Measurements from ENCODE around the gene IFT57. TPM values are rescaled to one million over a fixed set of nuclear protein-coding genes. Genes with fewer than 3 reads are reported as not detected.

The IFT57 gene
- total and polyA plus RNA-seq, 9 of the 15 experiments (the other 6 are each of a cell fraction or from before 2014, with no cell fraction given): 1.5 to 20.1 (median 9.9) TPM

- no peak overlapping the region for H3K4me2 ChIP-seq (ENCODE audit: insufficient read depth, low read length)
- H3K4me1 ChIP-seq (replicated peaks in 1 of 2; ENCODE audit: control insufficient read depth in 2 of 2, insufficient read depth in 2 of 2, low read length in 2 of 2): peaks cover 11 to 30% of the 10 kb centered on the region in 2 experiments
- H3K27ac ChIP-seq (ENCODE audit: extremely low read depth, low read depth, low read length): no peak overlapping the region
- peak in 3 of 4 experiments; percentile 15 to 65 (median 45) for DNase-seq (ENCODE audit: extremely low read depth in 1 of 4, low spot score in 3 of 4)
- TF ChIP-seq ATF3 (IDR thresholded peaks at IDR 0.05) (peak; percentile 67), ATF3 (CRISPR knock-in tag; conservative IDR thresholded peaks at IDR 0.05) (no peak), E2F6 (IDR thresholded peaks at IDR 0.05; ENCODE audit: borderline replicate concordance in 1 of 2, extremely low read depth in 1 of 2, insufficient read depth in 1 of 2, insufficient read length in 1 of 2, low read depth in 1 of 2, low read length in 1 of 2, poor library complexity in 1 of 2, severe bottlenecking in 1 of 2) (no peak), FOSL1 (tag; conservative IDR thresholded peaks at IDR 0.05) (peak; percentile 69), JUND (IDR thresholded peaks at IDR 0.05; ENCODE audit: borderline replicate concordance, low read depth, low read length) (peak; percentile 89), JUND (tag; IDR thresholded peaks at IDR 0.05; ENCODE audit: borderline replicate concordance, low read depth, low read length) (peak; percentile 68; the same call in 1 of the 3 replicates), HMBOX1 (IDR thresholded peaks at IDR 0.05) (peak; percentile 46; the same call in 1 of the 2 replicates), C11orf30 (IDR thresholded peaks at IDR 0.05; ENCODE audit: low read depth) (no peak), CBFA2T3 (IDR thresholded peaks at IDR 0.05) (peak; percentile 42)
- H4K20me1 ChIP-seq (replicated peaks; ENCODE audit: control insufficient read depth, insufficient read depth, low read length): no peaks in the 10 kb centered on the region
- no peaks in the 10 kb centered on the region for H3K36me3 ChIP-seq (ENCODE audit: control insufficient read depth, insufficient read depth, low read length)
- FAIRE-seq: peak; percentile 92
- H3K9me1 ChIP-seq (ENCODE audit: control insufficient read depth, insufficient read depth, low read length): no peaks in the 10 kb centered on the region
- H3K9ac ChIP-seq (ENCODE audit: insufficient read depth in 1 of 2, low read depth in 2 of 2, low read length in 2 of 2): no peak overlapping the region
- BruUV-seq (replicated peaks): no TSS peak
- H3K4me3 ChIP-seq: no peak overlapping the region
- no peaks in the 10 kb centered on the region for H3K27me3 ChIP-seq (ENCODE audit: control insufficient read depth in 2 of 2, insufficient read depth in 2 of 2, low read length in 2 of 2)
- H3K79me2 ChIP-seq (ENCODE audit: control insufficient read depth, insufficient read depth, low read length): no peaks in the 10 kb centered on the region
- peak overlapping the region; percentile 30; the same call in 1 of the 2 replicates for H2AFZ ChIP-seq (ENCODE audit: low read depth, low read length)
- 13% methylated on average over 6 of the region's 6 CpGs for WGBS (ENCODE audit: insufficient coverage, low coverage, missing lambda C conversion rate)
- peak; percentile 82 for ATAC-seq
- no peaks in the 10 kb centered on the region for H3K9me3 ChIP-seq (replicated peaks; ENCODE audit: control insufficient read depth, insufficient read depth, low read depth, low read length)
- intact Hi-C loops (cut with micrococcal nuclease) (no loop called here), in situ Hi-C loops (cut with MboI) (no loop called here)
- ChIA-PET POLR2A (no interaction called here), CTCF (ENCODE audit: low intra/inter-chr PET ratio) (no interaction called here)
These were observed 104.9 kb downstream of the IFT57 start for GRCh38 chr3:108117241-108117775.
